Activated T-helper 1 cell treated with anti-CD3 and anti-CD28 coated beads, Interleukin-12 subunit alpha, Interleukin-12 subunit beta, Interleukin-2, Interleukin-4 antibody, amounts not matched to agents 30 ng/mL and 10 ng/mL and 1 ng/mL, durations not matched to agents 14 hours and 24 hours and 36 hours (primary cell): ENCODE measurements around the gene SVIL. TPM values are rescaled to one million over a fixed set of nuclear protein-coding genes. Genes with fewer than 3 reads are reported as not detected.
"Not testable (repeated sequence)": the region's sequence is repeated elsewhere in the genome, so short reads cannot be mapped to it uniquely, and the experiment has no call there.

ENCODE experiments used
- DNase-seq: peaks from one replicate; pipeline ENCODE4 v3.0.0; 2021; ENCODE audit warnings: low spot score
- H3K27ac Mint-ChIP-seq: one replicate; pipeline ENCODE4 v1.8.0; 2021; ENCODE audit warnings: mild to moderate bottlenecking, mixed read lengths
- H3K27me3 Mint-ChIP-seq: one replicate; pipeline ENCODE4 v1.8.0; 2022; ENCODE audit warnings: mild to moderate bottlenecking, moderate library complexity, mixed read lengths; ENCODE audit not compliant: insufficient read depth
- H3K36me3 Mint-ChIP-seq: one replicate; pipeline ENCODE4 v1.8.0; 2021; ENCODE audit warnings: low read depth, mixed read lengths
- H3K4me1 Mint-ChIP-seq: one replicate; pipeline ENCODE4 v1.8.0; 2021; ENCODE audit warnings: low read depth, mixed read lengths
- H3K4me3 Mint-ChIP-seq: one replicate; pipeline ENCODE4 v1.8.0; 2021; ENCODE audit warnings: mild to moderate bottlenecking, moderate library complexity, mixed read lengths
- H3K9me3 Mint-ChIP-seq: one replicate; pipeline ENCODE4 v1.8.0; 2021; ENCODE audit warnings: mixed read lengths
- intact Hi-C: fragments of 100-400 bp; cut with micrococcal nuclease; formaldehyde crosslinking; loops from one replicate; pipeline ENCODE4 v1.15.1; 2024
- total RNA-seq: library from RNA; stranded (reverse); gene quantifications from 2 replicates; pipeline ENCODE4 v1.2.3, GENCODE V29; 2022

Gene SVIL
- total RNA-seq, 1 donor from 2014 or later: 8.1 TPM

DNA sequence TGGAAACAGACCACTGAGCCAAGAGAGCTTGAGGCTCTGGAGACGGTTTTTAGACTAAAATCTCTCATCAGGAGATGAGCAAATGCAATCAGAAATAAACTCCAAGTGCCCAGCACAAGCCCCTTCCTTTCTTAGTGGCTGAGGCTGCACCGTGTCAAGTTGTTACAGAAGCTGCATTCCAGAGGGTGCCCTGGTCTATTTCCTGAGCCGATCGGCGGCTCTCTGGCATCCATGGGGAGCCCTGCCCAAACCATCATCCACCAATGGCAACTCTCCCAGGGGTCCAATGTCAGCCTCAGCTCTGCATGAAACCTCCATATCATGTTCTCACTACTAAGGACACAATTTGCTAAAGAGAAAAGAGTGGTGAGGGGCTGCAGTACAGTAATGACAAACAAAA, 89.6 kb downstream of the SVIL start:
- Mint-ChIP-seq H3K4me1 (peaks cover 13% of the 10 kb centered on the region), H3K4me3 (no peak overlapping the region), H3K36me3 (peaks cover 5% of the 10 kb centered on the region), H3K27me3 (no peaks in the 10 kb centered on the region), H3K9me3 (no peaks in the 10 kb centered on the region), H3K27ac (no peak overlapping the region)
- no peak for DNase-seq
- intact Hi-C loops: no loop called here

DNA sequence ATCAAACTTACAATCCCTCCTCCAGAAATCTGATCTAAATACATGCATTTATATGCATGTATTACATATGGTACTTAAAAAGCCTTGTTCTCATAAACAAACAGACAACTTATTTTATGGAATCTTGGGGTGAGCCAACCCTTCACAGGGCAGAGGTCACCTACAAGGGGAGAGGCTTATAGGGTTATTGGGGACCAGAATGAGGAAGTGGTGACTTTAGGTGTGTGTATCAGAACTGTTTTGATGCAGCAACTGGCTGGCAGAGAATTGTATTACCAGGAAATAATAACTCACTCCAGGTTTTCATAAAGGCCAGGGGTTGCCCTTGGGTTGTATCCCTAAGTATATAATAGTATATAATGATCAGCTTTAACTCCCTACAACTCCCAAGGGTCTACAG, 91.1 kb downstream of the SVIL start:
- H3K4me3 Mint-ChIP-seq: no peak overlapping the region
- peaks cover 11% of the 10 kb centered on the region for H3K4me1 Mint-ChIP-seq
- no peaks in the 10 kb centered on the region for H3K27me3 Mint-ChIP-seq
- intact Hi-C loops: no loop called here
- no peaks in the 10 kb centered on the region for H3K9me3 Mint-ChIP-seq
- H3K27ac Mint-ChIP-seq: no peak overlapping the region
- no peak for DNase-seq
- peaks cover 4% of the 10 kb centered on the region for H3K36me3 Mint-ChIP-seq

DNA sequence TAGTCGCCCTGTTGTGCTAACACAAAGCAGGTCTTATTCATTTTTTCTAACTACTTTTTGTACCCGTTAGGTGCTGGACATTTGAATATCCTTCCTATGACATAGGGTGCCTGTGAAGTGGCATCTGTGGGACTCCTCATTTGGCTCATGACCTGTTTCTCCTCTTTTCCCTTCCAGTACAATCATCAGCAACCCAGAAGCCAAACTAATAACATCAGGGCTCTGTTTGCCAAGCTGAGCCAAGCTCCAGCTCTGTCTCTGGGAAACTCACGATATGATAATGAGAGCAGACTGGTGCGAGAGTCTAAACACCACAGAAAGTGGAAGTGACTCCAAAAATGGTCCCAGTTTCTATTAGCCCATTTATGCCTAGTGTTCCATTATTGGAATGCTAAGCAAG, 92.0 kb downstream of the SVIL start:
- Mint-ChIP-seq H3K4me3 (no peak overlapping the region), H3K36me3 (no peaks in the 10 kb centered on the region)
- intact Hi-C loops: no loop called here

DNA sequence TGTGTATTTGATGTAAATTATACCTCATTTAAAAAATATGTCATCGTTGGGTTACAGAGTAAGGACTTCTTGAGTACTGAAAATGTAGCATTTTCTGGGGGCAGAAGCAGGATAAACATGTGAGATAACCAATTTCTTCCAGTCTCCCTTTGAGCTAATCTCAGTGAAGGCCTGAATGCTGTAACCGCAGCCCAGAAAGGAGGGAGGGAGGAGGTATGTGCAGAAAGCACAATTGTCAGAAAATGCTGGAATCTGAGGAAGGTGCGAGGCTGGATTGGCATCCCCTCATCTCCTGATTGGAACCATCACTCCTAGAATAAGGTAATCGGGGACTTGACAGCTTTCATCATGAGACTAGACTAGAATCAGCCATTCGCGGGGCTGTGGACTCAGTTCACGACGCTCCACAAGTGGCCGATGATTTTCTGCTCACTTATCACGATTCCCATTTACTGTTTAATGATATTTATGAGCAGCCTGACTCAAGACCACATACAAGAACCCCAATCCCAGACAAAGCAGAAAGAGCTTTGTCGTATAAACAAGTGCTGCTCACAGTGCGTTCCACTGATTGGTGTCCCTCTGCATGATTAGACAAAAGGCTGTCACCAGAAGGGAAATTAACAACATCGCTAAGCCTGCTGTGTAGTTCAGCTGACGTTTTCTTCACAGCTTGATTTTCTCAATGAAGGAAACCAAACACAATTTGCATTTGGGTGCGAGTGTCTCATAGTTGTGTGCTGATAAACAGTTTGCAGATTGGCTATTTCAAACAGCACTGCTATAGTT, 93.2 kb downstream of the SVIL start:
- Mint-ChIP-seq H3K27ac (no peak overlapping the region), H3K27me3 (no peaks in the 10 kb centered on the region), H3K4me1 (no peaks in the 10 kb centered on the region), H3K4me3 (no peak overlapping the region), H3K9me3 (no peaks in the 10 kb centered on the region), H3K36me3 (no peaks in the 10 kb centered on the region)
- intact Hi-C loops: no loop called here
- no peak for DNase-seq

More for the DNA sequence above, 92.0 kb downstream of the SVIL start:
- peaks cover 1% of the 10 kb centered on the region for H3K4me1 Mint-ChIP-seq
- H3K27ac Mint-ChIP-seq: no peak overlapping the region
- no peak for DNase-seq
- no peaks in the 10 kb centered on the region for H3K9me3 Mint-ChIP-seq
- H3K27me3 Mint-ChIP-seq: no peaks in the 10 kb centered on the region

DNA sequence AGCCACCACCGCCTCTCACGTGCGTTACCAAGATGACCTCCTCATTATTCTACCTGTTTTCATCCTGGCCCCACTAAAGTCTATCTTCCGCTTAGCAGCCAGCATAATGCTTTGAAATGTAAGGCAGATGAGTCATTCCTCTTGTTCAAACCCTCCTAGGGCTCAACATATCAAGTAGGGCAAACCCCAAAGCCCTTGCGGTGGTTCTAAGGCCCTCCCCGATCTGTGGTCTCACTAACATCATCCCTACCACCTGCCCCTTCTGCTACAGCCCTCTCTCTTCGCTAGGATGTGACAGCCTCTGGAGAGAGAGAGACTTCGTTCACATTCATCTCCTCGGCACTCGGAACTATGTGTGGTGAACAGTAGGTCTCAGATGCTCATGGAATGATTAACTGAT, 94.8 kb downstream of the SVIL start:
- H3K4me1 Mint-ChIP-seq: no peaks in the 10 kb centered on the region

DNA sequence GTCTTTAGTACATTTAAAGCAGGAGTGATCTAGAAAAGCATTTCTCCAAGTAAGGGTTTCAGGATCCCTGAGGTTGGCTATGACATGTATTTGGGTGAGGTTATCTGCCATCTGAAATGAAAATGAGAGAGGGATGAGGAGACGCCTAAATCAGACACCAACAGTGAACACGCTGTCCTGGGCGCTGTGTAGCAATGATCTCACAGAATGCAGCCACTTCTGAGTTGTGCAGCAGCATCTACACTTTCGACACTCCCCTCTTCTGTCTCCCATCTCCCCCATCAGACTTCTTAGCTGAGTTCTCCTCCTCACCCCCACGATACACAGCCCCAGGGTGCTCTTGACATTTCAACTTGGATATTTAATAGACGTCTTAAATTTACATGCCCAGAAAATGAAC, 95.4 kb downstream of the SVIL start:
- H3K4me1 Mint-ChIP-seq: no peaks in the 10 kb centered on the region
- H3K36me3 Mint-ChIP-seq: no peaks in the 10 kb centered on the region
- H3K27me3 Mint-ChIP-seq: no peaks in the 10 kb centered on the region
- intact Hi-C loops: no loop called here
- H3K4me3 Mint-ChIP-seq: no peak overlapping the region
- DNase-seq: no peak
- H3K27ac Mint-ChIP-seq: no peak overlapping the region
- H3K9me3 Mint-ChIP-seq: no peaks in the 10 kb centered on the region

More for the DNA sequence above, 94.8 kb downstream of the SVIL start:
- Mint-ChIP-seq H3K4me3 (no peak overlapping the region), H3K27me3 (no peaks in the 10 kb centered on the region), H3K36me3 (no peaks in the 10 kb centered on the region), H3K9me3 (no peaks in the 10 kb centered on the region), H3K27ac (no peak overlapping the region)
- intact Hi-C loops: no loop called here
- DNase-seq: no peak

DNA sequence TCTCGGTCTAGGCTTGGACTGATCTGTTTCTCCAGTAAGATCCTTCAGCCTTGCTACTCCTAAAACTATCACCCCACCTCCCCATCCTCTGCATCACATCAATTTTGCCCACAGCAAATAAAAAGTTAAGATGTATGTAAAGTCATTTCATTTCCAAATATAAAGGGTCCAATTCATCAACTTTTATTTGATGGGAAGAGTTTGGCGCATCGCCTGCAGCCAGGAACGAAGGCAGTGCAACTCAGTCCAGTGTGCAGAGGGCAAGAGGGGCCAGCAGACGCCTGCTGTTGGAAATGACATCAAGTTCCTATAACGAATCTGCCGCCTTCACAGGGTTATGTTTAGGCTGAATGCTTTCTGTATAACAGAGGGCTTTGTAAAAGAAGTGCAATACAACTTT, 97.0 kb downstream of the SVIL start:
- no peak overlapping the region for H3K27ac Mint-ChIP-seq
- H3K36me3 Mint-ChIP-seq: no peaks in the 10 kb centered on the region
- H3K4me1 Mint-ChIP-seq: no peaks in the 10 kb centered on the region
- no peak overlapping the region for H3K4me3 Mint-ChIP-seq
- DNase-seq: no peak
- intact Hi-C loops: no loop called here
- no peaks in the 10 kb centered on the region for H3K9me3 Mint-ChIP-seq
- no peaks in the 10 kb centered on the region for H3K27me3 Mint-ChIP-seq

DNA sequence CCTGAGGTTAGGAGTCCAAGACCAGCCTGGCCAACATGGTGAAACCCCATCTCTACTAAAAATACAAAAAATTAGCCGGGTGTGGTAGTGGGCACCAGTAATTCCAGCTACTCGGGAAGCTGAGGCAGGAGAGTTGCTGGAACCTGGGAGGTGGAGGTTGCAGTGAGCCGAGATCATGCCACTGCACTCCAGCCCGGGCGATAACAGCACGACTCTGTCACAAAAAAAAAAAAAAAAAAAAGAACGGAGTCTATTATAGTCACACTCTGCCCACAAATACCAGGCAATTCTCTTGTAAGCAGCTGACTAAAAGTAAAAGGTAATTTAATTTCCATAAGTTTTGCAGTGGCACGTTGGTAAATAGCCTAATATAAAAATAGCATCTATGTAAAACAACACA, 98.1 kb downstream of the SVIL start:
- H3K4me1 Mint-ChIP-seq, H3K4me3 Mint-ChIP-seq, H3K9me3 Mint-ChIP-seq, intact Hi-C loops, DNase-seq, H3K27ac Mint-ChIP-seq, H3K36me3 Mint-ChIP-seq, H3K27me3 Mint-ChIP-seq: not testable (repeated sequence)

DNA sequence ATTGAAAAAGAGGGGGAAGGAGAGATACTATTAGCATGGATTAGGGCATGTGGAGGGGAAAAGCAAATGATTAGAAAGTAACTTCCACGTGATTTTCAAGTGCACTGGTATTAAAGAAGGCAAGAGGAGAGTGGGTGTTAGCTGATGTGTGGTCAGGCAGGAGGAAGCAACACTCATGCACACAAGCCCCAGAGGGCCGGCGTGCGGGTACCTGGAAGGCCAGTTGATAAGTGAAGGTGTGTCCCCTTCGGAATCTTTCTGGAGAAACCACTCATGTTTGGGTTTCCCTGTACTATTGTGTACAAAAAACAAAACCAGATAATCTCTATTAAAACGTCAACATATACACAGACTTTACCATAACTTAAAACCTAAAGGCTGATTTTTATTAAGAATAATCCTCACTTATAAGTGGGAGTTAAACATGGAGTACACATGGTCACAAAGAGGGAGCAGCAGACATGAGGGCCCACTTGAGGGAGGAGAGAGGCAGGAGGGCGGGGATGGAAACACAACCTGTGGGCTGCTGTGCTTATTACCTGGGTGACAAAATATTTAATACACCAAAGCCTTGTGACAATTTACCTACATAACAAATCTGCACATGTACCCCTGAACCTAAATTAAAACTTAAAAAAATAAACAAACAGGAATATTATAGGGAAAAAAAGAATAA, 98.9 kb downstream of the SVIL start:
- no peaks in the 10 kb centered on the region for H3K9me3 Mint-ChIP-seq
- H3K4me1 Mint-ChIP-seq: no peaks in the 10 kb centered on the region
- intact Hi-C loops: no loop called here
- H3K27me3 Mint-ChIP-seq: no peaks in the 10 kb centered on the region
- no peak overlapping the region for H3K4me3 Mint-ChIP-seq
- no peak overlapping the region for H3K27ac Mint-ChIP-seq
- DNase-seq: no peak
- H3K36me3 Mint-ChIP-seq: no peaks in the 10 kb centered on the region

DNA sequence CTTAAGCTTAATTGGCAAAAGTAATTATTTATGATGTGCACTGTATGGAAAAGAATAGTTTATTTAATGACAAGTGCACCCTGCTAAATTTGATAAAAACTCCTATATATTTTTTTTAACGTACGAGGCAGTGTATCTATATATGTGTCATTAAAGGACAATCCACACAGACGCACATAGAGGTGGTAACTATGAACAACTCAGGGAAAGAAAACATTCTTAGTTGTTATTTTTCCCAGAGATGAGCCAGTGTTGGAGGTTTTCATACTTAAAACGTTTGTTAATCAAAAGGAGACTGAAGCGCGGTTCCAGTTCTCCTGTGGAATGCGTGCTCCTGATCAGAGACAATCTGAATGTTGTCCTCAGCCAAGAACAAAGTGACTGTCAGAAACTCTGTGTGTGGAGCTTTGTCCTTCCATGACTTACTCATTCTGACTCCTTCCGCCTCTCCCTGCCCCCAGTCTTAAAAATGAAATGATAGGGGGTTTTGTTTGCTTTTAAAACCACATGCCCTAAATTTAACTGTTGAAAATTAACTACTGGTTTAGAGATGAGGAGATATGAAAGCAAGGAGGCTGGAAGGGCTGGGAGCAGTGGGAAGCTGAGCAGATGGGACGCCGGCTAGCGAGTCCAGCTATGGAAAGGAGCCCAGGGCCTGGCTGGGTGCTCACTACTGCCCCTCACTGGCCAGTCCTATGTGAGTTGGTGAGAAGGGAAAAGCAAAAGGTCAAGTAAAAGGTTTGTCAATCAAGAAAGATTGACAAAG, 99.6 kb downstream of the SVIL start:
- no peak for DNase-seq
- intact Hi-C loops: no loop called here

DNA sequence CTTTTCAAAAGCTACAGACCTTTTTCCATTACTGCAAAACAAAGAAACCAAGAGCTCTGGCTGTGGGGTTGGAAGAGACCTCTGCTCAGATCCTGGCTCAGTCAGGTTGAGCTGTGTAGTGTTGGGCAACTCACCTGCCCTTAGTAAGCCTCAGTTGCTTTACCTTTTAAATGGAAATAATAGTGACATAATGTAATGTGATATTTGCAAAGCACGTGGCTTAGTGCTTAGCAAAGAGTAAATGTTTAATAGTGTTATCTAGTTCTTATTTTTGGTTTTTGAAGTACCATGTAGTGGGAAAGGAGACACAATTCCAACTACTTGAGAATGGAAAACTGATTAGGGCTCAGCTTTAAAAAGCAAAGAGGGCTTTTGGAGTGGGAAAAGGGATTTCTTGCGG, 100.2 kb downstream of the SVIL start:
- Mint-ChIP-seq H3K36me3 (no peaks in the 10 kb centered on the region), H3K4me1 (no peaks in the 10 kb centered on the region), H3K27ac (no peak overlapping the region), H3K27me3 (no peaks in the 10 kb centered on the region), H3K9me3 (no peaks in the 10 kb centered on the region), H3K4me3 (no peak overlapping the region)
- DNase-seq: no peak
- intact Hi-C loops: no loop called here

More for the DNA sequence above, 99.6 kb downstream of the SVIL start:
- H3K36me3 Mint-ChIP-seq: no peaks in the 10 kb centered on the region
- no peak overlapping the region for H3K27ac Mint-ChIP-seq
- H3K9me3 Mint-ChIP-seq: no peaks in the 10 kb centered on the region
- H3K4me1 Mint-ChIP-seq: no peaks in the 10 kb centered on the region
- H3K27me3 Mint-ChIP-seq: no peaks in the 10 kb centered on the region
- H3K4me3 Mint-ChIP-seq: no peak overlapping the region

DNA sequence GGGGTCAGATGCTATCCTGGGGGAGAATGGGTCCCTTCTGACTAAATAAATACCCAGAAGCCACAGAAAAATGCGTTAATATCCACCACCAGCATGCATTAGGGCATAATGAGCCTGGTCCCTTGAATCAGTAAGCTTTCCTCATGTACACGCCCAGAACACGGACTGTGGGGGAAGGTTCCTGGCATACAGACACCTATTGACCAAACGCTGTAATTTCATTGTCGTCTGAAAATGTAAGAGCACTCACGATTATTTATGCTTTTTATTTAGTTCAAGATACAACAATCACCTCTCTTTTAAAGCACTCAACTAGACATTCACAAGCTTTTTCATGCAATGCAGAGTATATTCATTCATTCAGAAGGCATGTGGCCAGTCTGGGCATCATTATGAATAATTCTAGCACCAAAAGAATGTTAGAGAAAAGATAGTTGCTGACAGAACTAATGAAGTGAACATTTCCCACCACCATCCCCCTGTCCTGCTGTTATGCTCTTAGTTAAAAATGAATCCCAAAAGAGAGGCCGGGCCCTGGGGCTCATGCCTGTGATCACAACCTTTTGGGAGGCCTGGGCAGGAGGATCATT, 101.0 kb downstream of the SVIL start:
- Mint-ChIP-seq H3K27ac (no peak overlapping the region), H3K4me3 (no peak overlapping the region), H3K27me3 (no peaks in the 10 kb centered on the region), H3K9me3 (no peaks in the 10 kb centered on the region), H3K4me1 (no peaks in the 10 kb centered on the region), H3K36me3 (no peaks in the 10 kb centered on the region)
- intact Hi-C loops: no loop called here
- no peak for DNase-seq

DNA sequence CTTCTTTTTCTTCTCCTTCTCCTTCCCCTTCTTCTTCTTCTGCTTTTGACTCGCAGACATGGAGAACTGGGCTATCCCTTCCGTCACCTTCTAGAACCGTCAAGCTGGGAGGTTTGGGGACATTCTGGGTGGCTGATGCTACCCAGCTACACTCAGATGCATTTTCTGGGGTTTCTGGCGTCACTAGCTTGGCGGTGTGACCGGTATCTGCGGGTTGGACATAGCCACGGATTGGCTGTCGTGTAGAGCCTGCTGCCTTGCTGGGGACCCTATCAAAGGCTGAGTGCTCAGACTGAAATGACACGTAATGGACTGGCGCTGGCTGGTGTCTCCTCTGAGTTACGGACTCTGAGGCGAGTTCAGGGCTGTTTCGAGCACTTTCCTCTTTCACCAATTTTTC, 101.7 kb downstream of the SVIL start:
- H3K36me3 Mint-ChIP-seq: no peaks in the 10 kb centered on the region
- DNase-seq: no peak
- no peaks in the 10 kb centered on the region for H3K4me1 Mint-ChIP-seq
- H3K9me3 Mint-ChIP-seq: no peaks in the 10 kb centered on the region
- intact Hi-C loops: no loop called here
- H3K27me3 Mint-ChIP-seq: no peaks in the 10 kb centered on the region
- H3K27ac Mint-ChIP-seq: no peak overlapping the region
- no peak overlapping the region for H3K4me3 Mint-ChIP-seq
